Measurements from ENCODE around the gene KIRREL3. TPM values are rescaled to one million over a fixed set of nuclear protein-coding genes. Genes with fewer than 3 reads are reported as not detected.

Gene KIRREL3
- total and polyA plus RNA-seq, 2 donors (not counting 3 experiments of a cell fraction or from before 2014, with no cell fraction given) = not detected

DNA sequence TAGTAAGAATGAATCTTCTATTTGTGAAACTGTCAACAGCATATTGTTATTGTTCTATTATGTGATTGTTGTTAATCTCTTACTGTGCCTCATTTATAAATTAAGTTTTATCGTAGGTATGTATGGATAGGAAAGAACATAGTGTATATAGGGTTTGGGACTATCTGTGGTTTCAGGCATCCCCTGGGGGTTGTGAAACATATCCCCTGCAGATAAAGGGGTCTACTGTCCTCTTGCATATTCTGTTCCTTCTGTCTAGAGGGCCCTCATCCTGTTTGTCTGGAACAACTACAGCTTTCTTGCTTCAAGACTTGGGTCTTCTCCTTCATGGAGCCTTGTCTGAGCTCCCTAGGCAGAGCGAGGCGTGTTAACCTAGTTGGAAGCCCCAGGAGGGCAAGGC lies 159.6 kb downstream of the KIRREL3 start:
- Histone ChIP-seq H3K4me3 (replicated peaks in 1 of 3; ENCODE audit: insufficient read depth in 1 of 3, low read depth in 1 of 3, low read length in 3 of 3) (no peak overlapping the region), H3K9me3 (replicated peaks; ENCODE audit: control insufficient read depth, insufficient read depth, low read length) (no peaks in the 10 kb centered on the region), H3K79me2 (ENCODE audit: control insufficient read depth, insufficient read depth, low read length) (no peaks in the 10 kb centered on the region), H3K9me1 (replicated peaks; ENCODE audit: control insufficient read depth, extremely low read depth, insufficient read depth, low read length) (no peaks in the 10 kb centered on the region), H3K27ac (ENCODE audit: insufficient read depth, low read depth, low read length) (no peak overlapping the region), H3K4me1 (ENCODE audit: control insufficient read depth, extremely low read depth, insufficient read depth, low read length) (no peaks in the 10 kb centered on the region), H3K27me3 (ENCODE audit: control insufficient read depth in 2 of 2, insufficient read depth in 2 of 2, low read length in 2 of 2) (no peaks in the 10 kb centered on the region), H4K20me1 (replicated peaks; ENCODE audit: control insufficient read depth, extremely low read depth, insufficient read depth, low read length) (no peaks in the 10 kb centered on the region), H2AFZ (ENCODE audit: low read depth, low read length) (no peak overlapping the region), H3K9ac (replicated peaks; ENCODE audit: extremely low read depth, insufficient read depth, low read length) (no peak overlapping the region), H3K36me3 (ENCODE audit: control insufficient read depth in 2 of 2, extremely low read depth in 1 of 2, insufficient read depth in 2 of 2, low read length in 2 of 2) (no peaks in the 10 kb centered on the region), H3K4me2 (ENCODE audit: insufficient read depth, low read length) (no peak overlapping the region)
- DNase-seq (ENCODE audit: low read depth, low spot score) (no peak), FAIRE-seq (no peak)
- no TSS peak for BruUV-seq (replicated peaks)
- POLR2A ChIA-PET = no interaction called here
- intact Hi-C loops (cut with micrococcal nuclease) (no loop called here), dilution Hi-C loops (cut with MboI; ENCODE audit: extremely low pct_ligation_motif_present, low sequenced_read_pairs) (no loop called here)
- CTCF ChIA-PET = no interaction called here
- TF ChIP-seq GATA2 (IDR thresholded peaks at IDR 0.05; ENCODE audit: insufficient read depth, insufficient read length, low read depth, low read length) = no peak
- TF ChIP-seq POLR2AphosphoS5 (IDR thresholded peaks at IDR 0.05; ENCODE audit: insufficient read depth, low read depth, low read length) = no peak
- TF ChIP-seq, protein P1, sequence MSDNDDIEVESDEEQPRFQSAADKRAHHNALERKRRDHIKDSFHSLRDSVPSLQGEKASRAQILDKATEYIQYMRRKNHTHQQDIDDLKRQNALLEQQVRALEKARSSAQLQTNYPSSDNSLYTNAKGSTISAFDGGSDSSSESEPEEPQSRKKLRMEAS (IDR thresholded peaks at IDR 0.05; ENCODE audit: insufficient read depth, insufficient read length) = no peak
- TF ChIP-seq MYC (IDR thresholded peaks at IDR 0.05; ENCODE audit: low read depth, low read length) = no peak
- TF ChIP-seq EZH2 (IDR thresholded peaks at IDR 0.05; ENCODE audit: borderline replicate concordance, low read depth, low read length, severe bottlenecking) = no peak
- TF ChIP-seq FOS (IDR thresholded peaks at IDR 0.05; ENCODE audit: borderline replicate concordance, insufficient read depth, low read length) = no peak
- TF ChIP-seq JUN (IDR thresholded peaks at IDR 0.05; ENCODE audit: borderline replicate concordance, insufficient read depth, insufficient read length, low read depth) = no peak
- TF ChIP-seq POLR2A (IDR thresholded peaks at IDR 0.05; ENCODE audit: low read depth, low read length) = no peak
- TF ChIP-seq, protein P2, sequence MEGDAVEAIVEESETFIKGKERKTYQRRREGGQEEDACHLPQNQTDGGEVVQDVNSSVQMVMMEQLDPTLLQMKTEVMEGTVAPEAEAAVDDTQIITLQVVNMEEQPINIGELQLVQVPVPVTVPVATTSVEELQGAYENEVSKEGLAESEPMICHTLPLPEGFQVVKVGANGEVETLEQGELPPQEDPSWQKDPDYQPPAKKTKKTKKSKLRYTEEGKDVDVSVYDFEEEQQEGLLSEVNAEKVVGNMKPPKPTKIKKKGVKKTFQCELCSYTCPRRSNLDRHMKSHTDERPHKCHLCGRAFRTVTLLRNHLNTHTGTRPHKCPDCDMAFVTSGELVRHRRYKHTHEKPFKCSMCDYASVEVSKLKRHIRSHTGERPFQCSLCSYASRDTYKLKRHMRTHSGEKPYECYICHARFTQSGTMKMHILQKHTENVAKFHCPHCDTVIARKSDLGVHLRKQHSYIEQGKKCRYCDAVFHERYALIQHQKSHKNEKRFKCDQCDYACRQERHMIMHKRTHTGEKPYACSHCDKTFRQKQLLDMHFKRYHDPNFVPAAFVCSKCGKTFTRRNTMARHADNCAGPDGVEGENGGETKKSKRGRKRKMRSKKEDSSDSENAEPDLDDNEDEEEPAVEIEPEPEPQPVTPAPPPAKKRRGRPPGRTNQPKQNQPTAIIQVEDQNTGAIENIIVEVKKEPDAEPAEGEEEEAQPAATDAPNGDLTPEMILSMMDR (IDR thresholded peaks at IDR 0.05; ENCODE audit: extremely low read depth in 1 of 2, insufficient read depth in 1 of 2, low read depth in 1 of 2, low read length in 2 of 2) = no peak

All from endothelial cell of umbilical vein (primary cell).